Left lung (tissue), 10 donors: Measurements from ENCODE around the gene CCDC92. TPM values are rescaled to one million over a fixed set of nuclear protein-coding genes. Genes with fewer than 3 reads are reported as not detected.

Experiments used
- ATAC-seq: fragments of 200-7000 bp; cut with Tn5 transposase; one replicate; pipeline ENCODE4 v1.9.1; 2020; ENCODE audit warnings: moderate library complexity
- DNase-seq, 4 donors: peaks; one replicate each; pipeline ENCODE4 v3.0.0-alpha.2; 2013 to 2020
- H3K27ac ChIP-seq, 2 donors: fragments of 200-600 bp; sonication (generic) in 1 of 2; one replicate each; pipeline versions ENCODE4 v1.5.0 to v1.8.0; 2020 to 2021
- H3K27me3 ChIP-seq, 2 donors: fragments of 200-600 bp; sonication (generic) in 1 of 2; one replicate each; pipeline versions ENCODE4 v1.5.0 to v1.8.0; 2020 to 2021
- H3K36me3 ChIP-seq, 2 donors: fragments of 200-600 bp; sonication (generic) in 1 of 2; one replicate each; pipeline versions ENCODE4 v1.5.0 to v1.8.0; 2020 to 2021
- H3K4me1 ChIP-seq, 2 donors: fragments of 200-600 bp; one replicate each; pipeline ENCODE4 v1.8.0; 2021
- H3K4me3 ChIP-seq, 2 donors: fragments of 200-600 bp; sonication (generic) in 1 of 2; one replicate each; pipeline versions ENCODE4 v1.5.0 to v1.8.0; 2020 to 2021; ENCODE audit warnings: mild to moderate bottlenecking in 1 of 2
- H3K9me3 ChIP-seq, 2 donors: fragments of 200-600 bp; sonication (generic) in 1 of 2; one replicate each; pipeline versions ENCODE4 v1.5.0 to v1.8.0; 2020 to 2021
- intact Hi-C, 2 donors: fragments of 100-400 bp; cut with DNase I; formaldehyde crosslinking; loops; one replicate each; pipeline versions ENCODE4 v1.11.2 to v1.14.2; 2022
- polyA plus RNA-seq, 6 donors: library from polyadenylated mRNA; unstranded; fragments of 120-200 nt; gene quantifications; one replicate each; pipeline ENCODE4 v1.2.1, GENCODE V29; 2013; ENCODE audit not compliant: insufficient read length in 6 of 6
- total RNA-seq, 2 donors: library from RNA; stranded (reverse); fragmentation: NEBNext Ultra II Directional; extraction: Animal tissue kit (Norgen Biotek cat#: 25700); gene quantifications; one replicate each; pipeline ENCODE4 v1.2.1, GENCODE V29; 2021
- TF ChIP-seq, protein P1 (sequence below), 2 donors: fragments of 200-600 bp; sonication (generic) in 1 of 2; IDR thresholded peaks; one replicate each; pipeline versions ENCODE4 v1.5.0 to v1.8.0; 2021; ENCODE audit warnings: antibody characterized with exemption in 2 of 2
- donor health status: DM: no; HTN: yes; CAD: no.
- donor health status: DM: no; HTN: no; CAD: no.

The CCDC92 gene
- total and polyA plus RNA-seq, 8 donors: 40.2 to 68.7 (median 58.1) TPM

DNA sequence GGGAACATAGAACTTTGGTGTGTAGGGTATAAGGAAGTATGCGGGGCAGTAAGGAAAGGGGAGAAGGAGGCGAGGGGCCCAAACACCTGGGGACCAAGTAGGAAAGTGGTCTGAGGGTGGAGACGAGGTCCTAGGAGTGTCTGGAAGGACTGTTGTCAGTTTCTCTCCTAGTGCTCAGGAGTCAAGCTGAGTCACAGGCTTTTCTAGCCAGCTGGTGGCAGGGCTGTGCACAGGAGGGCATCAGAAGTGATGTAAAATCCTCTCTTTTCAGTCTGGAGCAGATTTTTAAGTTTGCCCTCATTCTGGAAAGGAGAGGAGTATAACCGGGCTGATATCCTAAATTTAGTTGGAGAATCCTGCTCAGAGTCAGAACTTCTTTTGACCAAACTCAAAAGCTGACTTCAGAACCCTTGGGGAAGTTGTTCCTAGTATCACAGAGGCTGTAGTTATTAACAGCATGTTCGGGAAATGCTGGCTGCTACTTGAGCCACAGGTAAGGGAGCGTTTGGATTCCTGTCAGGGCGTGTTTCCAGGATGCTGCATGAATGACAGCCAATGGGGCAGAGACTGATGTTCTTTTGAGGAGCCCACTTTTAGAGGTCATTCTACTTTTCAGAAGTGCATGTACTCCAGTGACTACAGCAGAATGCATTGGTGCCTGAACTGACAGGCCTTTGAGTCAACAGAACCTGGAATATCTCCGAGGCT lies 19.6 kb upstream of the CCDC92 start:
- intact Hi-C loops: no loop called here
- H3K4me3 ChIP-seq: no peak overlapping the region
- DNase-seq (no peak), ATAC-seq (no peak)
- H3K27ac ChIP-seq: no peak overlapping the region
- TF ChIP-seq, protein P1, sequence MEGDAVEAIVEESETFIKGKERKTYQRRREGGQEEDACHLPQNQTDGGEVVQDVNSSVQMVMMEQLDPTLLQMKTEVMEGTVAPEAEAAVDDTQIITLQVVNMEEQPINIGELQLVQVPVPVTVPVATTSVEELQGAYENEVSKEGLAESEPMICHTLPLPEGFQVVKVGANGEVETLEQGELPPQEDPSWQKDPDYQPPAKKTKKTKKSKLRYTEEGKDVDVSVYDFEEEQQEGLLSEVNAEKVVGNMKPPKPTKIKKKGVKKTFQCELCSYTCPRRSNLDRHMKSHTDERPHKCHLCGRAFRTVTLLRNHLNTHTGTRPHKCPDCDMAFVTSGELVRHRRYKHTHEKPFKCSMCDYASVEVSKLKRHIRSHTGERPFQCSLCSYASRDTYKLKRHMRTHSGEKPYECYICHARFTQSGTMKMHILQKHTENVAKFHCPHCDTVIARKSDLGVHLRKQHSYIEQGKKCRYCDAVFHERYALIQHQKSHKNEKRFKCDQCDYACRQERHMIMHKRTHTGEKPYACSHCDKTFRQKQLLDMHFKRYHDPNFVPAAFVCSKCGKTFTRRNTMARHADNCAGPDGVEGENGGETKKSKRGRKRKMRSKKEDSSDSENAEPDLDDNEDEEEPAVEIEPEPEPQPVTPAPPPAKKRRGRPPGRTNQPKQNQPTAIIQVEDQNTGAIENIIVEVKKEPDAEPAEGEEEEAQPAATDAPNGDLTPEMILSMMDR (IDR thresholded peaks at IDR 0.05): no peak
- no peaks in the 10 kb centered on the region for H3K27me3 ChIP-seq
- H3K4me1 ChIP-seq: peaks cover 19 to 21% of the 10 kb centered on the region in 2 donors
- no peaks in the 10 kb centered on the region for H3K9me3 ChIP-seq
- peaks cover 0 to 32% of the 10 kb centered on the region in 2 donors for H3K36me3 ChIP-seq

DNA sequence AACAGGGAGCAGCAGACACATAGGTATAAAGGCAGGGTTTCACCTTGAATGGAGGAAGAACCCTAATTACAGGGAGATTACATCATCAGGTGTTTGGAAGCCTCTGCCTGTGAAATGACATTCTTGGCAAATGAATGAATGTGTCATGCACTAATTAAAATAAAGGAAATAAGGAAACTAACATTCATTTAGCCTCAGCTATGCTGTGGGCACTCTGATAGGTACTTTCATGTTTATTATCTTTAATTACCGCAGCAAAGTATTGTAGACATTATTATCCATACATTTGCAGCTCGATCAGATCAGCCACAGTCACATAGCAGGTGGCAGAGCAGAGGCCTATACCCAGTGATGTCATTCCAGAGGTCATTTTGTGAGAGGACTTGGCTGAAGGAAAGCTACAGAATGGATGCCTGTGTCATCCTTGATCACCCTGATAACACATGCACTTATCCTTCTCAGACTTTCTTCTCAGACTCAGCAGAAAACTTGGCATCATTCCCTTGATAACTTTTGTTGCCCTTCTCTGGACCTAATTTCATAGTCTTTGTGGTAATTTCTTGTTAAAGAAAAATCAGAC lies 18.8 kb upstream of the CCDC92 start:
- Histone ChIP-seq H3K4me1 (peaks cover 19 to 21% of the 10 kb centered on the region in 2 donors), H3K9me3 (no peaks in the 10 kb centered on the region), H3K27me3 (no peaks in the 10 kb centered on the region), H3K27ac (no peak overlapping the region), H3K36me3 (peaks cover 0 to 32% of the 10 kb centered on the region in 2 donors), H3K4me3 (no peak overlapping the region)
- DNase-seq (no peak), ATAC-seq (no peak)
- intact Hi-C loops: no loop called here
- TF ChIP-seq, protein P1 (IDR thresholded peaks at IDR 0.05): no peak

DNA sequence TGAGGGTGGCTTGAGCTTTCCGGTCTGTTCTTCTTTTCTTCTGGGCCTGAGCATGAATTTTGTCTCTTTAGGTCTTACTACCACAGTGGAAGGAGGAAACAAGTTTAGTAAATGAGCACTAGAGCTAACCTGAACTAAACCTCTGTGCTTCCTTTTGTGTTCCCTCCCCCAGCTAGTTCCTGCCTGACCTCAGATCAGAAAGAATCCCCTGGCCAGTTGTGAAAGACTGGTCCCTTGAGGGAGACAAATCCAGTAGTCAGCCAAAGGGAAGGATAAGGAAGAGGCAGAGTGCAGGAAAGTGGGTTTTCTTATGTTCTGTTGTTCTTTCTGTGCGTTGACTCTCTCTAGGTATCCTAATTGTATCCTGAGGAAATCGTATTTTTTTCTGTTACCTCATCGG lies 17.9 kb upstream of the CCDC92 start:
- TF ChIP-seq, protein P1 (IDR thresholded peaks at IDR 0.05): no peak
- Histone ChIP-seq H3K4me3 (no peak overlapping the region), H3K27me3 (no peaks in the 10 kb centered on the region), H3K4me1 (peaks cover 11 to 19% of the 10 kb centered on the region in 2 donors), H3K36me3 (peaks cover 0 to 32% of the 10 kb centered on the region in 2 donors), H3K27ac (no peak overlapping the region), H3K9me3 (no peaks in the 10 kb centered on the region)
- DNase-seq (no peak), ATAC-seq (peak; percentile 5)
- intact Hi-C loops: no loop called here

DNA sequence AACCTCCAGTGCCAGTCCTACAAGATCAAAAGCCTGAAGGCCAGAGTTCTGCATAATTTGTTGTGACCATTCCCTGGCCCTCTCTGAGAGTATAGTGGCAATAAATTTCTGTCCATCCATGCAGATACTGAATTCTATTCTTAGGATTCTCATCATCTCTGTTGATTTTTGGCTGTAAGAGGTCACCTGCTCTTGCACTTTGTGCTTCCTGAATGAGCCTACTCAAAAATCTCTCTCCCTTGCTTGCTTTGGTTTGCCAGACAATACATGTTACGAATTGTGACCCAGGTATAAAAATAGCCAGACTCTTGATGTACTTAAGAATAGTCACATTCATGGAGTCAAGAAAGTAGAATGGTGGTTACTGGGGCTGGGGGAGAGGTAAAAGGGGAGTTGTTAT lies 17.1 kb upstream of the CCDC92 start:
- Histone ChIP-seq H3K27ac (no peak overlapping the region), H3K27me3 (no peaks in the 10 kb centered on the region), H3K4me3 (no peak overlapping the region), H3K4me1 (peaks cover 4 to 19% of the 10 kb centered on the region in 2 donors), H3K9me3 (no peaks in the 10 kb centered on the region), H3K36me3 (peaks cover 0 to 32% of the 10 kb centered on the region in 2 donors)
- intact Hi-C loops: no loop called here
- DNase-seq (no peak), ATAC-seq (peak; percentile 21)
- TF ChIP-seq, protein P1 (IDR thresholded peaks at IDR 0.05): no peak

DNA sequence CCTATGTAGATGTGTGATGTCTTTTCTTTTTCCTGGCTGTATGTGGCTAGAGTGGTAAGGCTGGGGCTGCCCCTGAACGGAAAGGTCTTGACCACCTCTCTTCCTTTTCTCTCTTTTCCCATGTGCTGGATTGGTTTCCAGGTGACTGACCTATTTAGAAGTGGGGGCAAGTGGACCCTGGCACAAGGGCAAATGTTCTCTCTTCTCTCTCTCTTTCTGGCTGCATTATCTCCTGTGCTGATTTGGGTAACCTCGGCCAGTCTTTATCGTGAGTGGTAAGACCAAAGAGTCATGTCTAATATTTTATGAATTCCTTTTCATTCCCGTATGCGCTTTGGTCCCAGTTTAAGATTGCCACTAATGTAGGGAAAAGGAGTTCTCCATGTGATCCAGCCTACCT lies 16.5 kb upstream of the CCDC92 start:
- Histone ChIP-seq H3K36me3 (peaks cover 0 to 32% of the 10 kb centered on the region in 2 donors), H3K4me3 (no peak overlapping the region), H3K27me3 (no peaks in the 10 kb centered on the region), H3K4me1 (peaks cover 6 to 22% of the 10 kb centered on the region in 2 donors), H3K27ac (no peak overlapping the region), H3K9me3 (no peaks in the 10 kb centered on the region)
- TF ChIP-seq, protein P1 (IDR thresholded peaks at IDR 0.05): no peak
- ATAC-seq: no peak
- intact Hi-C loops: no loop called here
- no peak for DNase-seq
